WTC11 (cell line): ENCODE results near the gene OASL. TPM values are rescaled to one million over a fixed set of nuclear protein-coding genes. Genes with fewer than 3 reads are reported as not detected.

Experiments
- ATAC-seq: fragments of 200-7000 bp; cut with Tn5 transposase; 2 replicates; pipeline ENCODE4 v1.10.0; 2021; ENCODE audit warnings: mild to moderate bottlenecking, moderate library complexity
- Bru-seq: library from RNA; stranded (reverse); fragments of 400-500 nt; gene quantifications from one replicate; lab custom pipeline; 2021; lab: Mats Ljungman, UMichigan
- CTCF ChIA-PET: fragments of 300-600 bp; sonication (Branson Sonifier 250); formaldehyde crosslinking; loops from one replicate; lab custom pipeline; 2021; ENCODE audit warnings: antibody characterized with exemption; lab: Charles Lee
- POLR2A ChIA-PET: fragments of 350-600 bp; sonication (Branson Sonifier 250); formaldehyde crosslinking; loops from one replicate; lab custom pipeline; 2021; ENCODE audit warnings: antibody characterized with exemption; lab: Charles Lee
- DNase-seq: peaks from one replicate; pipeline ENCODE4 v3.0.0; 2021; ENCODE audit warnings: low spot score
- H3K27ac Mint-ChIP-seq: 2 replicates; pipeline ENCODE4 v1.8.0; 2021; ENCODE audit warnings: mixed read lengths
- H3K27me3 Mint-ChIP-seq: 2 replicates; pipeline ENCODE4 v1.8.0; 2021; ENCODE audit warnings: low read depth, mild to moderate bottlenecking, moderate library complexity, mixed read lengths
- H3K36me3 Mint-ChIP-seq: 2 replicates; pipeline ENCODE4 v1.8.0; 2021; ENCODE audit warnings: mixed read lengths
- H3K4me1 Mint-ChIP-seq: 2 replicates; pipeline ENCODE4 v1.8.0; 2022; ENCODE audit warnings: mixed read lengths
- H3K4me3 Mint-ChIP-seq: 2 replicates; pipeline ENCODE4 v1.8.0; 2021; ENCODE audit warnings: mild to moderate bottlenecking, moderate library complexity, mixed read lengths
- H3K9me3 Mint-ChIP-seq: 2 replicates; pipeline ENCODE4 v1.8.0; 2021; ENCODE audit warnings: mixed read lengths
- CREM ChIP-seq: sonication (generic); formaldehyde crosslinking; IDR thresholded peaks from 2 replicates; pipeline ENCODE4 v1.8.1; 2022; ENCODE audit warnings: mild to moderate bottlenecking, missing genetic modification reagents, moderate library complexity
- E2F1 ChIP-seq: sonication (generic); formaldehyde crosslinking; IDR thresholded peaks from 2 replicates; pipeline ENCODE4 v1.8.0; 2022; ENCODE audit warnings: mild to moderate bottlenecking, missing genetic modification reagents
- ETV6 ChIP-seq: sonication (generic); formaldehyde crosslinking; IDR thresholded peaks from 2 replicates; pipeline ENCODE4 v1.8.1; 2022; ENCODE audit warnings: mild to moderate bottlenecking, missing genetic modification reagents
- GABPB1 ChIP-seq: sonication (generic); formaldehyde crosslinking; IDR thresholded peaks from 2 replicates; pipeline ENCODE4 v1.8.1; 2023; ENCODE audit warnings: mild to moderate bottlenecking, missing genetic modification reagents
- GTF2I ChIP-seq: fragments of 250-450 bp; sonication (Bioruptor Pico); conservative IDR thresholded peaks from 2 replicates; pipeline ENCODE4 v1.4.0; 2021; ENCODE audit warnings: mild to moderate bottlenecking
- KAT7 ChIP-seq: sonication (generic); formaldehyde crosslinking; IDR thresholded peaks from 2 replicates; pipeline ENCODE4 v1.8.1; 2023; ENCODE audit warnings: missing genetic modification reagents, mild to moderate bottlenecking, borderline replicate concordance
- MAX ChIP-seq: sonication (generic); formaldehyde crosslinking; IDR thresholded peaks from 2 replicates; pipeline ENCODE4 v1.8.0; 2022; ENCODE audit warnings: mild to moderate bottlenecking, missing genetic modification reagents
- NFE2L1 ChIP-seq: sonication (generic); formaldehyde crosslinking; IDR thresholded peaks from 2 replicates; pipeline ENCODE4 v1.8.1; 2023; ENCODE audit warnings: missing genetic modification reagents
- OVOL2 ChIP-seq: fragments of 250-450 bp; sonication (Bioruptor Pico); IDR thresholded peaks from 2 replicates; pipeline ENCODE4 v1.9.0; 2021; ENCODE audit warnings: mild to moderate bottlenecking, borderline replicate concordance
- RORB ChIP-seq: fragments of 250-450 bp; sonication (Bioruptor Pico); IDR thresholded peaks from 2 replicates; pipeline ENCODE4 v1.9.0; 2021; ENCODE audit warnings: mild to moderate bottlenecking
- SMAD4 ChIP-seq: sonication (generic); formaldehyde crosslinking; IDR thresholded peaks from 2 replicates; pipeline ENCODE4 v1.8.0; 2022; ENCODE audit warnings: mild to moderate bottlenecking, missing genetic modification reagents
- USF2 ChIP-seq: sonication (generic); formaldehyde crosslinking; IDR thresholded peaks from 2 replicates; pipeline ENCODE4 v1.8.1; 2023; ENCODE audit warnings: mild to moderate bottlenecking, missing genetic modification reagents, moderate library complexity
- ZNF121 ChIP-seq: sonication (generic); formaldehyde crosslinking; IDR thresholded peaks from 2 replicates; pipeline ENCODE4 v1.8.0; 2023; ENCODE audit warnings: missing genetic modification reagents
- ZNF138 ChIP-seq: sonication (generic); formaldehyde crosslinking; conservative IDR thresholded peaks from 2 replicates; pipeline ENCODE4 v1.8.1; 2022; ENCODE audit warnings: mild to moderate bottlenecking, moderate library complexity, missing genetic modification reagents
- ZNF281 ChIP-seq: sonication (generic); formaldehyde crosslinking; IDR thresholded peaks from 2 replicates; pipeline ENCODE4 v1.8.0; 2023; ENCODE audit warnings: mild to moderate bottlenecking, missing genetic modification reagents
- ZNF423 ChIP-seq: fragments of 250-450 bp; sonication (Bioruptor Pico); IDR thresholded peaks from 2 replicates; pipeline ENCODE4 v2.1.2; 2022; ENCODE audit warnings: mild to moderate bottlenecking, moderate library complexity
- ZNF425 ChIP-seq: fragments of 250-450 bp; sonication (Bioruptor Pico); conservative IDR thresholded peaks from 2 replicates; pipeline ENCODE4 v1.9.0; 2021; ENCODE audit warnings: mild to moderate bottlenecking
- ZNF512 ChIP-seq: sonication (generic); formaldehyde crosslinking; IDR thresholded peaks from 2 replicates; pipeline ENCODE4 v1.8.1; 2022; ENCODE audit warnings: missing genetic modification reagents, borderline replicate concordance
- long read RNA-seq, 3 experiments: library from RNA in 1 of 3; library from capped mRNA in 1 of 3; library from polyadenylated mRNA in 1 of 3; unstranded in 2 of 3; stranded (forward) in 1 of 3; transcript quantifications; one replicate each; pipeline ENCODE4 v2.0.0, GENCODE V29; 2021
- total RNA-seq: library from RNA; stranded (reverse); gene quantifications from 3 replicates; pipeline ENCODE4 v1.2.3, GENCODE V29; 2021

Gene OASL
- total RNA-seq (0.28 TPM in 1 of 3 replicates, not detected in the others), Bru-seq, nascent RNA (not detected)
- long read RNA-seq, experiment 1, partial matches to known transcripts, result 0 of 1 reads
- long read RNA-seq, experiment 1, other reads (novel, unspliced or antisense), result 0 of 1 reads
- long read RNA-seq, experiment 2, result 0 reads
- long read RNA-seq, experiment 3, result 0 reads

GRCh38 chr12:121038861-121039668, at the start of gene OASL:
OASL (minus strand) TSS chr12:121039246; CDS start chr12:121038971, 275 bp downstream.
- ATAC-seq, result no peak
- no peak for DNase-seq
- H3K36me3 Mint-ChIP-seq, result no peaks in the 10 kb centered on the region
- no peak for TF ChIP-seq NFE2L1 (CRISPR knock-in tag)
- TF ChIP-seq ZNF423 (CRISPR knock-in tag), result no peak
- TF ChIP-seq ETV6, result no peak
- ChIA-PET CTCF (no interaction called here), POLR2A (no interaction called here)
- peaks cover 7% of the 10 kb centered on the region for H3K27me3 Mint-ChIP-seq
- no peak within 1 kb of the TSS for H3K27ac Mint-ChIP-seq
- H3K4me3 Mint-ChIP-seq, result no peak within 1 kb of the TSS
- H3K9me3 Mint-ChIP-seq, result no peaks in the 10 kb centered on the region
- H3K4me1 Mint-ChIP-seq, result peaks cover 6% of the 10 kb centered on the region

- ATAC-seq, result no peak
- POLR2A ChIA-PET, result no interaction called here
Observed at GRCh38 chr12:121088195-121088585, 49.1 kb upstream of the OASL start.

GRCh38 chr12:121087467-121088194, 48.6 kb upstream of the OASL start:
- DNase-seq, result no peak
- Mint-ChIP-seq H3K4me1 (peaks cover 13% of the 10 kb centered on the region), H3K27me3 (peaks cover 4% of the 10 kb centered on the region; the same call in 1 of the 2 replicates), H3K4me3 (no peak overlapping the region), H3K27ac (no peak overlapping the region), H3K36me3 (no peaks in the 10 kb centered on the region), H3K9me3 (no peaks in the 10 kb centered on the region; the same call in 1 of the 2 replicates)
- ATAC-seq, result no peak
- POLR2A ChIA-PET, result no interaction called here
- CTCF ChIA-PET, result interaction anchor here (2.8 kb wide), 1 partner anchor 9 kb away, joined by 15 read pairs; no protein-coding TSS in a partner anchor
- no peak for TF ChIP-seq ZNF512 (CRISPR knock-in tag)
- TF ChIP-seq ZNF138 (CRISPR knock-in tag), result no peak
- TF ChIP-seq MAX, result no peak
- TF ChIP-seq ZNF121 (CRISPR knock-in tag), result no peak
- no peak for TF ChIP-seq ZNF281 (CRISPR knock-in tag)
- TF ChIP-seq CREM (CRISPR knock-in tag), result no peak
- no peak for TF ChIP-seq RORB (CRISPR knock-in tag)
- no peak for TF ChIP-seq GABPB1
- TF ChIP-seq OVOL2 (CRISPR knock-in tag), result no peak
- no peak for TF ChIP-seq E2F1 (CRISPR knock-in tag)
- TF ChIP-seq ZNF425 (CRISPR knock-in tag), result no peak

More at GRCh38 chr12:121088195-121088585, 49.1 kb upstream of the OASL start:
- DNase-seq, result no peak
- TF ChIP-seq KAT7 (CRISPR knock-in tag), result no peak
- no peak for TF ChIP-seq SMAD4 (CRISPR knock-in tag)
- TF ChIP-seq GTF2I (CRISPR knock-in tag), result no peak
- no peak for TF ChIP-seq MAX
- TF ChIP-seq USF2 (CRISPR knock-in tag), result no peak
- Mint-ChIP-seq H3K36me3 (no peaks in the 10 kb centered on the region), H3K4me1 (peaks cover 13% of the 10 kb centered on the region), H3K27ac (no peak overlapping the region), H3K27me3 (peaks cover 9% of the 10 kb centered on the region), H3K4me3 (no peak overlapping the region), H3K9me3 (peaks cover 5% of the 10 kb centered on the region; the same call in 1 of the 2 replicates)
- CTCF ChIA-PET, result interaction anchor here (0.7 to 2.8 kb wide), 2 partner anchors 8 to 84 kb away, joined by 3 to 15 read pairs; no protein-coding TSS in a partner anchor
